Right lung (tissue), 5 donors: Measurements from ENCODE around the gene RABGAP1L. TPM values are rescaled to one million over a fixed set of nuclear protein-coding genes. Genes with fewer than 3 reads are reported as not detected.

Source experiments
- DNase-seq, 2 donors: peaks; one replicate each; pipeline ENCODE4 v3.0.0-alpha.2; 2013
- polyA plus RNA-seq, 5 donors: library from polyadenylated mRNA; unstranded; fragments of 120-200 nt; gene quantifications; one replicate each; pipeline versions ENCODE4 v1.2.1 to v1.2.3, GENCODE V29; 2013; ENCODE audit warnings: inconsistent platforms in 1 of 5, low replicate concordance in 1 of 5; ENCODE audit not compliant: insufficient read length in 5 of 5, insufficient read depth in 1 of 5

The RABGAP1L gene
- polyA plus RNA-seq, 5 donors = 27.7 to 49.6 (median 45.4) TPM

DNA sequence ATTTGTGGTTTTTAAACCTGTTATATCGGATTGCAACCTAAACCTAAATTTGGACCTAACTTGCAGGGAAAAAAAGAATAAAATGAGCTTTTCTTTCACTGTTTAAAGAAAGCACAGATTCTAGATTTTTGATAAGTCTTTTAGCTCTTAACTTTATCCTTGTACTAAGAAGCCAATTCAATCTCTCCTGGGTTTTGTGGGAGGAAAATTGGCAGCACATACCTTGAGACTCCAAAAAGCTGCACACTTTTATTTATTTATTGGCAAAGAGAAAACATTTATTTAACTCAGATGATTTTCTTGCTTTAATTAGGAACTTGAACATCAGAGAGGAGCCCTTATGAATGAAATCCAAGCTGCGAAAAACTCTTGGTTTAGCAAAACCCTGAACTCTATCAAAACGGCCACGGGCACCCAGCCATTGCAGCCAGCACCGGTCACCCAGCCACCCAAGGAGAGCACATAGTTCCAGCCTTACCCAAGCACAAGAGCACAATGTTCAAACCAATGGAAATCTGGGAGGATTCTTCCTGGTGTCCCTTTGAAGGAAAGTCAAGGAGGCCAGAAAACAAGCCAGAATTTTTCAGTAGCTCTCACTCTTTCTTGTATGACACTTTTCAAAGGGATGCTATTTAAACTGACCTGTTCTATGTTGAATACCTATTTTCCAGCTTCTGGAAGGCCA, 830.4 kb downstream of the RABGAP1L start:
- no peak for DNase-seq

DNA sequence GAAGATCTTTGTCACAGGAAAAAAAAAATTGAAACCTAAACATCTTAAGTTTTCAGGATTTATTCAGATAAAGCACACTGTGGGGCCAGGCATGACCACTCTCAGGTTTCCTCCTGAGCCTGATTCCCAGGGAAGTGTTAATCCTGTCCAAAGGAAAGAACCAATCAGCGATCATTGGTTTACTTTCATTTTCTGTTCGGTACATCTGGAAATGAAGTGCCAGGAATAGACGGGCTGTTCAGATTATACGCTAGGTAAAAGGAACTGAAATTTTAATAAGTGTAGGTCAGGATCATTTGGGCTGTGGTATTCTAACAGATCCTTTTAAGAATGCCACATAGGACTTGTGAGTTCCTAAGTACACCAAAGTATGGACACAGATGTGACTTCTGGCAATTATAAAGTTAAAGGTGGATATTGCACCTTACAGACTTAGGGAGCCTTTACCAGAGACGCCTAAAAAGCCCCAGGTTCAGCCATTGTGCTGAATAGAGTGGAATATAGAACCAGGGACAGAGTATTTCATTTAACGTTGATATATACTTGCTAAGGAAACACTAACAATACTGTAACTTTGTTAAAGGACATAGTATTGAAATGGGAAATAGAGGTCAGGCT, 831.2 kb downstream of the RABGAP1L start:
- DNase-seq = peak in 1 of 2 donors; percentile 40

DNA sequence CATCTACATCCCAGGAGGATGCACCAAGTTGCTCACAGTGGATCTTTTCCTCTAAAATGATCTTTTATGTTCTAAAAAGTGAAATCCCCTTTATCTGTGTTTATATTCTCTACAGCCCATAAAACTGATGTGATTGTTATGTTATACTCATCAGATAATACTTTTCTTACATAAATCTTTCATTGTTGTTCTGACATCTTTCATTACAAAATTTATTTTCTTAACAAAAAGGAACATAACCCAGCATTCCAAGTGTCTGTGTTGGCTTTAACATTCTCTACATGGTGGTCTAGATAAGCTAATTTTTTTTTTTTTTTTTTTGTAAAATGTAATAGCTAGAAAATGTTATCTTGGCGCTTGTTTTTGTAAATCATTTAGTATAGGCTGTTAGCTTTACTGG, 832.2 kb downstream of the RABGAP1L start:
- DNase-seq = no peak

DNA sequence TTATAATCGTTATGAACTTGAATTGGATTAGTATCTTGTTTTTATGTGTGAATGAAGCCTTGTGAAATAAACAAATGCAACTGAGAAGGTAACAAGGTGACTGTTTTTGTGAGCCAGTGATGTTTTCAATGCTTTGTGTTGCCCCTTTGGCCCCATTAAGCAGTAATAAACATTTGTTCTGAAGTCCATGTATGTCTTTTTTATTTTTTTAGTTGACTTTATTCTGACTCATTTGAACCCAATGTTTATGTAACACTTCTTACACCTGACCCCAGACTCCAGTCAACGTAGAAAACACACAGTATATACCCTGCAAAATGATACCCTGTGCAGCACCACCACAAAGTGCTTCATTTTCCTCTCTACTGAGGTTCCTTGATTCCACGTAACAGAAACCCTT, 835.8 kb downstream of the RABGAP1L start:
- no peak for DNase-seq

DNA sequence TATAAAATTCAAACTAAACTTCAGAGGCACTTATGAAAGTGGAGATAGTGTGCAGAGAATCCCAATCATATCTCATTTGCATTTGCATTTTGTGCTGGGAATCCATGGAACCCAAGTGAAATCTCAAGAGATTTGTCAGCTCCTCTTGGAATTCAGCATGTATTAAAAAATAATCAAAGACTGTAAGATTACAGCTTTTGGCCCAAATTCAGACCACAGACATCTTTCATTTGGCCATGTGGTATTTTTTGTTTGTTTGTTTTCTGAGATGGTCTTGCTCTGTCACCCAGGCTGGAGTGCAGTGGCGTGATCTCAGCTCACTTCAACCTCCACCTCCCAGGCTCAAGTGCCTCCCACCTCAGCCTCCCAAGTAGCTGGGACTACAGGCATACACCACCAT, 836.6 kb downstream of the RABGAP1L start:
- no peak for DNase-seq

DNA sequence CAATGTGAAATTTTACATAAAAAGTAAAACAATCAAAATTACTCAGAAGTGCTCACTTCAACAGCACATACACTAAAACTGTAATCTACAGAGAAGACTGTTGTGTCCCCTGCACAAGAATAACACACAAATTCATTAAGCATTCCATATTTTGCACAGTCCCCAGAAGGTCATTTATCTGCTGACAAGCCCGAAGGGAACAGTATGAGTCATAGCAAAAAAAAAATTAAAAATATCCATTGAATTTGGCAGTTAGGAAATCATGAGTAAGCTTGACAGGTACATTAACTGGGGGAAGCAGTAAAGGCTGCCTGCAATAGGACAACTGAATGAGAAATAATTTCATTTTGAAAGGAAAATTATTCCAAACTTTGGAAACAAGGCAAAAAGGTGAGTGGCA, 837.2 kb downstream of the RABGAP1L start:
- DNase-seq = no peak

DNA sequence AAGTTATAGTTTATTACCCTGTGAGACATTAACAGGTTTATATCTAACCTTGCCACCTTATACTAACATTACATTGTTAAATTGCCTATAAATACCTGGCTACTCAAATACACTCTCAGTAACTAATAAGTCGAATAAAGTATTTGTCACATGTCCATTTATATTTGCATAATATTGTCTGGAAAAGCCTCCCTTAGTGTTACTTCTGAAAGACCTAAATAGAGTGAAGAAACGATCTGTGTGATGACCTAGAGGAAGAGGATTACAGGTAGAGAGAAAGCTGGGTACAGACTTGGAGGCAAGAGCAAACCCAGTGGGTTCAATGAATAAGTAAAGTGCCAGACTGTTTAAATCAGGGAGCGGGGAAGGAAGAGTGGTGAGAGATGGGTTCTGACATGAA, 837.7 kb downstream of the RABGAP1L start:
- no peak for DNase-seq

DNA sequence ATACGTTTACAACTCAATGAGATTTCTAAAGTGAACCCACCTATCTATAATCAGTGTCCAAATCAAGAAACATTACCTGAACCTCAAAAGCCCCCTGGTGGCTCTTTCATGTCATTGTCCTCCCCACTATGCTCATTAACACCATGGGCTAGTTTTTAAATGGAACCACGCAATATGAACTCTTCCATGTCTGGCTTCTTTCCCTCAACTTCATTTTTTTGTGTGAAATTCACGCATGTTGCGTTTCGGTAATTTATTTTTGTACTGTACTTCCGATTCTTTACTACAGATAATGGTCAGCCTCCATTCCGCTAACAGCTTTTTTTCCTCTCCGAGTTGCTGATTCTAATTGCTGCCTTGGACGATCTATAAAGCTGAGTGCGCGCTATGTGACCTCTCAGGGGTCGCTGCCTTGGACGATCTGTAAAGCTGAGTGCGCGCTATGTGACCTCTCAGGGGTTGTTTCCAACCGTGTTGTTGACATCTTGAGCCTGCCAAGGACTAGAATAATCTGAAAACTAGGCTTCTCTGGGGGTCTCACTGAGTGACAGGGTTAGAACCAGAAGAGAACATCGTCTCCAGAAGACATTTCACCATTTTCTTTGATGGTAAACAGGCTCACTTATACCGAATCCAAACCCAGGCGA, 839.4 kb downstream of the RABGAP1L start:
- no peak for DNase-seq

DNA sequence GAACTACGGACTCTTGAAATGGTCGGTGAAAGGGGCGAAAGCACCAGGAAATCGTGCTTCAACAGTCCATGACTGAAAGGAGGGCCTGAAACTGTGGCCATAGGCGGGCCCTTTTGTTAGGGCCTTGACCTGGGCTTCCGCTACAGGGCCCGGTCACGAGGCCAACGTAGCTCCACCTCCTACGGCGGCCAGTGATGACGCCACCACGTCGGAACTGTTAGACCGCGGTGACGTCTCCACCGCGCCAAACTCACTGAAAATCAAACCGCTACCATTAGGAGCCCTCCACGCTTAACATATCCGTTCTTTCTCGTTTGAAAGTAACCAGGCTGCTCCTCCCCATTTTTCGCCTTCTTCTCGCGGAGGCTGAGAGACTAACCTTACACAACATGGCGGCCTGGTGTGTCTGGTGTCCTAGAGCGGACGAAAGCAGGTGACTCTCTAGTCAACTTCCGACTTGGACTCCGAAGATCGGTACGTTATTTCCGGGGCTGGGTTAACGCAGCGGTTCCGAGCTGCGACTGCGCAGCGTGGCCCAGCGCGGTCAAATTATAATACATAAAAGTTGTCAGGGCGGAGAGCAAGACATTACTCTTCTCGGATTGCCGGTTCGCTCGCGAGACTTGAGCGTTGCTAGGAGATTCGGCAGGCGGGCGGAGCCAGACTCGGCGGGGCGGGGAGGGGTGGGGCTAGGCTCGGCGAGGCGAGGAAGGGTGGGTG, 840.1 kb downstream of the RABGAP1L start:
- DNase-seq = peak; percentile 100

DNA sequence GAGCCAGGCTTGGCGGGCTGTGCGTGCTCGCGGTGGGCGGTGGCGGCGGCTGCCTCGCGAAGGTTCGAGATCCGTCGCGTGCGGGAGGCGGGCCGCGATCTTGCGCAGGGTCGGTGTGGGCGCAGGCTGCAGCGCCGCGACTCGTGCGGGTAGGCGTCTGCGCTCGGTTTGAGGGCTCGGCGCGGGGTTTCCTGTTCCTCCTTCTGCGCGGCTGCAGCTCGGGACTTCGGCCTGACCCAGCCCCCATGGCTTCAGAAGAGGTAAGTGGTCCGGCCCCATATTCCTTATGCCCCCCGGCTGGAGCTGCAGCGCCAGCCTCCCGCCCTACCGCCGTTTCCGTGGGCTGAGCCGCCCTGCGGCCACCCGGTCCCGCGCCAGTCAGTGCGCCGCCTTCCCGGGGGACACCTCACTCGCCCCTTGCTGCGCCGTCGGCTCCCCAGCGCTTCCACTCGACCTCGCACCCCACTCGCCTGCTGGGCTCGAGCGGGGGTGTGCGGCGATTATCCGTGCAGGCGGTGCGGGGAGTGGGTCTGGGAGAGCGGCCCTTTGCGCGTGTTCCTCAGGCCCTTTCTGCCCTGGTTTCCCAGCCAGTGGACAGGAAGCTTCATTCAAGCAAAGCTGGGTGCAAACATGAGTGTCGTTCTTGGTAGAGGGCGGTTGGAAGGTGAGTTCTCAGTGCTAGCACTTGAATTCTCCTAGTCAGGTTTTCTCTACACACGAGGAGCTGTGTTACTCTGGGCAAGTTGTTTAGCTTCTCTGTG, 840.8 kb downstream of the RABGAP1L start, which contains the start of gene CACYBP:
Gene CACYBP, plus strand, starts transcription at position 12 of the 761 bp plus-strand sequence. Its CDS starts 234 bp downstream, at position 246.
- DNase-seq = no peak

DNA sequence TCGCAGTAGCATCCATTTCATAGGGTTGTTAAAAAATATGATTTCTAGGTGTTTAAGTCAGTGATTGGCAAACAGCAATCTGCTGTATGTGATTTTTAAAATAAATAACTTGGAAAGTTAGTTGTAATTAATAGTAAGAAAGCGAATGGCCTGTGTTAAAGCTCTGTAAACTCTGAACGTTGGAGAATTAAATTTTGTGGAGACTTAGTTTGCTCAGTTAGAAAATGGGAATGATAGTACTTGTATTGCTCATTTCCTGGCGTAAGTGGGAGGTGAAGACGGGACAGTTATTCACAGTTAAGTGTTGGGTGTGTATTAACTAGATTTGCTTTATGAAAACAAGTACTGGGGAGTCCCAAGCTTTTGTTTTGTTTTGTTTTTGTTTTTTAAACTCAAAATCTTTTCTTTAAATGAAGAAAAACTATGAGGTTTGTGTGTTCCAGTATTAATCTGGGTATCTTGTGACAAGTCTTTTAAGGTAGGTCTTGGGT, 841.4 kb downstream of the RABGAP1L start:
- DNase-seq = no peak

DNA sequence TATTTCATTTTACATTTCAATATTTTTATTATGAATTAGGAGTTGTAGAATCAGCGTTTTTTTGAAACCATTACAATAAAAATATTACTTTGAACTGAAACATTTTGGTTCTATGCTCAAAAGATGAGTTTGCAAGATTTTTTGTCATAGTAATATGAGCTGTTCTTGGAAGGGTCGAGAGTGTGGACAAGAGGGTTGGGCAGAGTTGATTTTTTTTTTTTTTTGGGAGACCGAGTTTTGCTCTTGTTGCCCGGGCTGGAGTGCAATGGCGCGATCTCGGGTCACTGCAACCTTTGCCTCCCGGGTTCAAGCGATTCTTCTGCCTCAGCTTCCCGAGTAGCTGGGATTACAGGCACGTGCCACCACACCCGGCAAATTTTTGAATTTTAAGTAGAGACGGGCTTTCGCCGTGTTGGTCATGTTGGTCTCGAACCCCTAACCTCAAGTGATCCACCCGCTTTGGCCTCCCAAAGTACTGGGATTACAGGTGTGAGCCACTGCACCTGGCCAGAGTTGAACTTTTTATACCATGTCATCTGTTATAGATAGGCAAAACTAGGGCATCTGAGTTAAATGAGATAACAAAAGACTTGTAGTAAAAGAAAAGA, 843.7 kb downstream of the RABGAP1L start:
- DNase-seq = no peak

DNA sequence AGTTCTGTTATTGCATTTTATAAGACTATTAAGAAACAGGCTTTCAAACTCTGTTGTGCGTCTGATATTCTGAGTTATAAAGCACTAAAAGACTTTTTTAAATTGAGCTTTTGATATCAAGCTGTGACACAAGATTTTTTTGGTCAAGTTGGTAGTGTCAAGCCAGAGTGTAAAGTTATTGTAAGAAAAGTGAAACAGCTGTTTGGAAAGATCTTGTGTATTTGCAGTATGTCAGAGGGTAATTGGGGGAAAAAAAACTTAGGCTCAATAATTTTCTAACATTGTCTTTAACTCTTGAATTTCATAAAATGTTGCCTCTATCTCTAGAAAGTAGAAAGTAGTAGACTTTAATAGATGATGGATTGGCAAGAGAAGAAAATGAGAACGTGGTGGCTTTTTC, 844.2 kb downstream of the RABGAP1L start:
- DNase-seq = no peak

DNA sequence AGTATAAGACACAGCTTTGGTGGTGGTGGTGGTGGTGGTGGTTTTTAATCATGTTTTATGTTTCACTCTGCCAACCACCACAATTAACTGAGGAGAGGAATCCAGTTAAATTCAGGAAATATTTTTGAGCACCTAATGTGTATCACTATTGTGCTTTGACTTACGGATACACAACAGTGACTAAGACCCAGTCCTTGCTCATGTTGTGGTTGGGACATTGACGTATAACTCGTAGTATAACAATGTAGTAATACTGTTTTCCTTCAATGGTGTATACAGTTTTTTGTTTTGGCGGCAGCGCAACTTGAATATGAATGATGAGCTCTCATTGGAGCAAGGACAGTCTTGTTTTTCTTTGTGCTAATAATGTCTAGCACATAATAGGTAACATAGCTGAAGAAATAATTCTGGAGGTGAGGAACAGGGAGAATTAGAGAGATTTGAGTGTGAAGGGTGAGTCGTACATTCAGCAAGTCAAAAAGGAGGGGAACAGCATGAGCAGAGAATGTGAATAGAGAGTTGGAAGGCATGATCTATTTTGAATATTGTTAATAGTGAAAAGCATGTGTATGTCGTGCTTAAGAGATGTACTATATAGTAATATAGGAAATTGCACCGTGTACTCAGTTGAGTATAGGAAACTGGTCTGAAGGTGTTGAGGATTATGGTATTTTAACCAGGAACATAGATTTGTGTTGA, 845.9 kb downstream of the RABGAP1L start:
- no peak for DNase-seq

DNA sequence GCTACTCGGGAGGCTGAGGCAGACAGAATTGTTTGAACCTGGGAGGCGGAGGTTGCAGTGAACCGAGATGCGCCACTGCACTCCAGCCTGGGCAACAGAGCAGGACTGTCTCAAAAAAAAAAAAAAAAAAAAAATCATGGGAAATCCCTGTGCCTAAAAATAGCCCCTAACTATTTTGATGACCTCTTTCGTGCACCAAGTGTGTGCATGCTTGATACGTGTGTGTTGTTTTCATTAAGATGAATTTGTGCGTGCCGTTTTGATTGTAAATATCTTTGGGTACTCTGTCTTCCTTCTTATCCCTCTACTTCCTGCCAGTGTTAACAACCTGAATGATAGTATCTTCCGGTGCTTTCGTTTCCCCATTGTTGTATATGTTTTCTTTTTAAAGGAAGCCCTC, 850.2 kb downstream of the RABGAP1L start:
- DNase-seq = no peak

DNA sequence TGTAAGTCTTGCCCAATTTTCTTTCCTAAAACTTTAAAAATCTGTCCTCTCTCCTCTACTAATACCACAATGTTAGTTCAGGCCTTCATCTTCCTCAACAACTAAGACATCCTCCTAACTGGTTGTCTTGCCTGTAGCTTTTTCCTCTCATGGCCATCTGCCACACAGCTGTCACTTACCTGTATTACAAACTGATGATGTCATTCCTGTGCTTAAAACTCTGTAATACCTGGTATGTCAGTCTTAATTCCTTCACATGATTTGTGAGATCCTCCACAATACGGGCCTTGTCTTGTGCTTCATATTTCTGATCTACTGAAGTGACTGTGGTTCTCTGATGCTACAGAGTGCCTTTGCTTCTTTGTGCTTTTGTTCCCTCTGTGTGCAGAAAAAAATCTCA, 854.1 kb downstream of the RABGAP1L start:
- DNase-seq = no peak

DNA sequence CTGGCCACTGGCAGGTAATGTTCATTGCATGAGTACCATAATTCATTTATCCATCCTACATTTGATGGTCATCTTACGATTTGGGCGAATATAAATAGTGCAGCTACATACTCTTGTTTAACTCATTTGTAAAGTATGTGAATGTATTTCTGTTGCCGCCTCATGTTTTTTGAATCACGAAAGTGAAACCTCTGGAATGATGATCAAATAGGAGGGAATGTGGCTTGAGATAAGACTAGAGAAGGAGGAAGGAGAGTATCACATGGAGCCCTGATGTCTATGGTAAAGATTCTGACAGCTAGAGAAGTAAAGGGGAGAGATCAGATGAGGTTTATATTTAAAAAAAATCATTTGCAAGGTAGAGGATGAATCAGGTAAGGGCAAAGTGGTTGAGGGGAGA, 855.9 kb downstream of the RABGAP1L start:
- no peak for DNase-seq

DNA sequence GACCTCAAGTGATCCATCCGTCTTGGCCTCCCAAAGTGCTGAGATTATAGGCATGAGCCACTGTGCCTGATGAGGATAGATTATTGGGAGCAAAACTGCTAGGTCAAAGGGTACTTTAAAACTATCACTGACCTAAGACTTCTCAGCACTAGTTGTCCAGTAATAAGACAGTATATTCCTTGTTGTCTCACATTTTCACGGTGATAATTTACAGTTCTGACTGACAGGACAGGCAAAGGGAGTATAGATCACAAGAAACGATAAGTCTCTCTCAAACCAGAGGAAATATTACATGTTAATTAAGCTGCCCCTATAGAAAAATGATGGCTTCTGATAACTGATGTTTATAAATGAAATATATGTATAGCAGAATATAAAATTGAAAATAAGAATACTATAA, 860.2 kb downstream of the RABGAP1L start:
- no peak for DNase-seq

DNA sequence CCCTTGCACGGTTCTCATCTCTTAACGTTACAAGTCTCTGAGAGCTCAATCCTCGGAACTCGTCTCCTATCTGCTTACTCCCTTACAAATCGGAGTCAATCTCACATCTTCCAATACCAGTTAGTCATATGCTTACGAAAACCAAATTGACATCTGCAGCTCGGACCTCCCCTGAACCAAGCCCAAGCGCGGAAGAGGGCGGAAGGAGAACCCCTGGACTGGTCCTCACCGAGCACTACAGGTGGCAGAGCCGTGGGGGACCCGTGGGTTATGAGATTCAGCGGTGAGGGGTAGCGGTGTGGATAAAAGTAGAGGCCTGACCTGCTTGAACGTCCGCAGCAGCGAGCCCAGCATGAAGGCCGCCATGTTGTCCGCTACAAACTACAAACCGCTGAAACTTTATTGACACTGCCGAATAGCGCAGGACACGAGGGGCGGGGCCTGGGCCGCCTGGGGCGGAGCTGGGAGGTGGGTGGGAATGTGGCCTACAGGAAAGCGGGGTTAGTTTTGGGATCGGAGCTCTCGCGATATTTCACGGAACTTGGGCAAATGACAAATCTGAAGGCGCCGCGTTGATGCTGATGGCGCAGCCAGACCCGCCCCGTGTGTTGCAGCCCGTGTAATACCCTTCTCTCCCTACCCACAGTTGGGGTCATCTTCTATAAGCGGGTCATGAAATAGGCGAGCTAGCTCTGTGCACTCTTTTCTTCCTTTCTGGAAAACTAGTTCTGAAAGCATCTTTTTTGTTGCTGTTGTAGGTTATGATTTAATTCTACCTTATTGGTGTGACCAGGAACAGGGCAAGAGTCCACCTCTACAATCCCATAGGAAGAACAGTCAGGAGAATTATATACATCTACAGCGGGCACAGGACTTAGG, 864.0 kb downstream of the RABGAP1L start, which contains the start of gene MRPS14:
Gene MRPS14, minus strand, starts transcription at position 383 of the 879 bp plus-strand sequence. Its CDS starts 17 bp downstream, at position 366.
- DNase-seq = peak; percentile 98
